ENCODE data around the gene PEPD. TPM values are rescaled to one million over a fixed set of nuclear protein-coding genes. Genes with fewer than 3 reads are reported as not detected.

The PEPD gene
- total RNA-seq, 1 donor from 2014 or later = 24.0 TPM

GRCh38 chr19:33527125-33527524 is 5.5 kb upstream of the PEPD start:
- no peak overlapping the region for H3K4me3 ChIP-seq (ENCODE audit: low read length in 3 of 3)
- H3K4me1 ChIP-seq (ENCODE audit: control insufficient read depth in 3 of 3, insufficient read depth in 3 of 3, low read length in 3 of 3) = peaks cover 3 to 6% (median 4%) of the 10 kb centered on the region in 3 donors
- H3K36me3 ChIP-seq (ENCODE audit: control insufficient read depth in 3 of 3, insufficient read depth in 3 of 3, low read length in 3 of 3) = no peaks in the 10 kb centered on the region
- H3K9me3 ChIP-seq (ENCODE audit: control insufficient read depth in 3 of 3, low read length in 3 of 3) = no peaks in the 10 kb centered on the region
- H3K27ac ChIP-seq (ENCODE audit: low read depth, low read length) = no peak overlapping the region
- H3K9ac ChIP-seq (ENCODE audit: low read depth in 1 of 3, low read length in 3 of 3) = no peak overlapping the region
- H3K27me3 ChIP-seq (ENCODE audit: control insufficient read depth in 3 of 3, insufficient read depth in 3 of 3, low read length in 3 of 3) = peaks cover 15 to 27% (median 24%) of the 10 kb centered on the region in 3 donors

GRCh38 chr19:33524024-33524664 is 2.6 kb upstream of the PEPD start:
- no peaks in the 10 kb centered on the region for H3K9me3 ChIP-seq (ENCODE audit: control insufficient read depth in 3 of 3, low read length in 3 of 3)
- H3K4me3 ChIP-seq (ENCODE audit: low read length in 3 of 3) = no peak overlapping the region
- peaks cover 14 to 16% (median 15%) of the 10 kb centered on the region in 3 donors for H3K27me3 ChIP-seq (ENCODE audit: control insufficient read depth in 3 of 3, insufficient read depth in 3 of 3, low read length in 3 of 3)
- H3K4me1 ChIP-seq (ENCODE audit: control insufficient read depth in 3 of 3, insufficient read depth in 3 of 3, low read length in 3 of 3) = peaks cover 16 to 24% (median 18%) of the 10 kb centered on the region in 3 donors
- peaks cover 0 to 2% (median 0%) of the 10 kb centered on the region in 3 donors for H3K36me3 ChIP-seq (ENCODE audit: control insufficient read depth in 3 of 3, insufficient read depth in 3 of 3, low read length in 3 of 3)
- H3K27ac ChIP-seq (ENCODE audit: low read depth, low read length) = no peak overlapping the region
- no peak overlapping the region for H3K9ac ChIP-seq (ENCODE audit: low read depth in 1 of 3, low read length in 3 of 3)

- peaks cover 16 to 24% (median 18%) of the 10 kb centered on the region in 3 donors for H3K4me1 ChIP-seq (ENCODE audit: control insufficient read depth in 3 of 3, insufficient read depth in 3 of 3, low read length in 3 of 3)
- H3K27ac ChIP-seq (ENCODE audit: low read depth, low read length) = no peak overlapping the region
- H3K4me3 ChIP-seq (ENCODE audit: low read length in 3 of 3) = no peak overlapping the region
- no peak overlapping the region for H3K9ac ChIP-seq (ENCODE audit: low read depth in 1 of 3, low read length in 3 of 3)
- peaks cover 0 to 2% (median 0%) of the 10 kb centered on the region in 3 donors for H3K36me3 ChIP-seq (ENCODE audit: control insufficient read depth in 3 of 3, insufficient read depth in 3 of 3, low read length in 3 of 3)
- peaks cover 5 to 9% (median 6%) of the 10 kb centered on the region in 3 donors for H3K27me3 ChIP-seq (ENCODE audit: control insufficient read depth in 3 of 3, insufficient read depth in 3 of 3, low read length in 3 of 3)
- H3K9me3 ChIP-seq (ENCODE audit: control insufficient read depth in 3 of 3, low read length in 3 of 3) = no peaks in the 10 kb centered on the region
These were observed 1.6 kb upstream of the PEPD start for GRCh38 chr19:33523167-33523566.

- peaks cover 0 to 2% (median 0%) of the 10 kb centered on the region in 3 donors for H3K36me3 ChIP-seq (ENCODE audit: control insufficient read depth in 3 of 3, insufficient read depth in 3 of 3, low read length in 3 of 3)
- H3K4me1 ChIP-seq (ENCODE audit: control insufficient read depth in 3 of 3, insufficient read depth in 3 of 3, low read length in 3 of 3) = peaks cover 16 to 24% (median 18%) of the 10 kb centered on the region in 3 donors
- H3K9ac ChIP-seq (ENCODE audit: low read depth in 1 of 3, low read length in 3 of 3) = peak overlapping the region; percentile 57 to 81 (median 69)
- peak overlapping the region; percentile 84 to 93 (median 86) for H3K4me3 ChIP-seq (ENCODE audit: low read length in 3 of 3)
- H3K27ac ChIP-seq (ENCODE audit: low read depth, low read length) = no peak overlapping the region
- H3K27me3 ChIP-seq (ENCODE audit: control insufficient read depth in 3 of 3, insufficient read depth in 3 of 3, low read length in 3 of 3) = peaks cover 0 to 6% (median 2%) of the 10 kb centered on the region in 3 donors
- no peaks in the 10 kb centered on the region for H3K9me3 ChIP-seq (ENCODE audit: control insufficient read depth in 3 of 3, low read length in 3 of 3)
These were observed 726 bp upstream of the PEPD start for GRCh38 chr19:33522371-33522662.

- H3K4me3 ChIP-seq (ENCODE audit: low read length in 3 of 3) = peak overlapping the region; percentile 85 to 93 (median 86)
- H3K9ac ChIP-seq (ENCODE audit: low read depth in 1 of 3, low read length in 3 of 3) = peak overlapping the region; percentile 73 to 85 (median 81)
- H3K27me3 ChIP-seq (ENCODE audit: control insufficient read depth in 3 of 3, insufficient read depth in 3 of 3, low read length in 3 of 3) = no peaks in the 10 kb centered on the region
- peaks cover 16 to 24% (median 18%) of the 10 kb centered on the region in 3 donors for H3K4me1 ChIP-seq (ENCODE audit: control insufficient read depth in 3 of 3, insufficient read depth in 3 of 3, low read length in 3 of 3)
- H3K36me3 ChIP-seq (ENCODE audit: control insufficient read depth in 3 of 3, insufficient read depth in 3 of 3, low read length in 3 of 3) = peaks cover 0 to 2% (median 0%) of the 10 kb centered on the region in 3 donors
- peak overlapping the region; percentile 63 for H3K27ac ChIP-seq (ENCODE audit: low read depth, low read length)
- H3K9me3 ChIP-seq (ENCODE audit: control insufficient read depth in 3 of 3, low read length in 3 of 3) = no peaks in the 10 kb centered on the region
These were observed 629 bp downstream of the PEPD start for GRCh38 chr19:33520844-33521479.

GRCh38 chr19:33520048-33520643 is 1.4 kb downstream of the PEPD start:
- H3K4me1 ChIP-seq (ENCODE audit: control insufficient read depth in 3 of 3, insufficient read depth in 3 of 3, low read length in 3 of 3) = peaks cover 19 to 30% (median 20%) of the 10 kb centered on the region in 3 donors
- H3K36me3 ChIP-seq (ENCODE audit: control insufficient read depth in 3 of 3, insufficient read depth in 3 of 3, low read length in 3 of 3) = peaks cover 0 to 2% (median 0%) of the 10 kb centered on the region in 3 donors
- H3K27me3 ChIP-seq (ENCODE audit: control insufficient read depth in 3 of 3, insufficient read depth in 3 of 3, low read length in 3 of 3) = no peaks in the 10 kb centered on the region
- H3K27ac ChIP-seq (ENCODE audit: low read depth, low read length) = no peak overlapping the region
- H3K9me3 ChIP-seq (ENCODE audit: control insufficient read depth in 3 of 3, low read length in 3 of 3) = no peaks in the 10 kb centered on the region
- H3K9ac ChIP-seq (ENCODE audit: low read depth in 1 of 3, low read length in 3 of 3) = no peak overlapping the region
- no peak overlapping the region for H3K4me3 ChIP-seq (ENCODE audit: low read length in 3 of 3)

- H3K27ac ChIP-seq (ENCODE audit: low read depth, low read length) = no peak overlapping the region
- H3K36me3 ChIP-seq (ENCODE audit: control insufficient read depth in 3 of 3, insufficient read depth in 3 of 3, low read length in 3 of 3) = peaks cover 0 to 2% (median 0%) of the 10 kb centered on the region in 3 donors
- peaks cover 19 to 33% (median 20%) of the 10 kb centered on the region in 3 donors for H3K4me1 ChIP-seq (ENCODE audit: control insufficient read depth in 3 of 3, insufficient read depth in 3 of 3, low read length in 3 of 3)
- H3K9me3 ChIP-seq (ENCODE audit: control insufficient read depth in 3 of 3, low read length in 3 of 3) = no peaks in the 10 kb centered on the region
- H3K27me3 ChIP-seq (ENCODE audit: control insufficient read depth in 3 of 3, insufficient read depth in 3 of 3, low read length in 3 of 3) = no peaks in the 10 kb centered on the region
- H3K4me3 ChIP-seq (ENCODE audit: low read length in 3 of 3) = no peak overlapping the region
- no peak overlapping the region for H3K9ac ChIP-seq (ENCODE audit: low read depth in 1 of 3, low read length in 3 of 3)
These were observed 2.2 kb downstream of the PEPD start for GRCh38 chr19:33519416-33519815.

- peaks cover 0 to 2% (median 0%) of the 10 kb centered on the region in 3 donors for H3K36me3 ChIP-seq (ENCODE audit: control insufficient read depth in 3 of 3, insufficient read depth in 3 of 3, low read length in 3 of 3)
- H3K4me3 ChIP-seq (ENCODE audit: low read length in 3 of 3) = no peak overlapping the region
- H3K4me1 ChIP-seq (ENCODE audit: control insufficient read depth in 3 of 3, insufficient read depth in 3 of 3, low read length in 3 of 3) = peaks cover 19 to 33% (median 20%) of the 10 kb centered on the region in 3 donors
- H3K27ac ChIP-seq (ENCODE audit: low read depth, low read length) = no peak overlapping the region
- H3K27me3 ChIP-seq (ENCODE audit: control insufficient read depth in 3 of 3, insufficient read depth in 3 of 3, low read length in 3 of 3) = no peaks in the 10 kb centered on the region
- no peak overlapping the region for H3K9ac ChIP-seq (ENCODE audit: low read depth in 1 of 3, low read length in 3 of 3)
- H3K9me3 ChIP-seq (ENCODE audit: control insufficient read depth in 3 of 3, low read length in 3 of 3) = no peaks in the 10 kb centered on the region
These were observed 3.0 kb downstream of the PEPD start for GRCh38 chr19:33518541-33518940.

GRCh38 chr19:33517922-33518321 is 3.7 kb downstream of the PEPD start:
- Histone ChIP-seq H3K27me3 (ENCODE audit: control insufficient read depth in 3 of 3, insufficient read depth in 3 of 3, low read length in 3 of 3) (no peaks in the 10 kb centered on the region), H3K4me3 (ENCODE audit: low read length in 3 of 3) (no peak overlapping the region), H3K36me3 (ENCODE audit: control insufficient read depth in 3 of 3, insufficient read depth in 3 of 3, low read length in 3 of 3) (peaks cover 0 to 2% (median 0%) of the 10 kb centered on the region in 3 donors), H3K9ac (ENCODE audit: low read depth in 1 of 3, low read length in 3 of 3) (no peak overlapping the region), H3K27ac (ENCODE audit: low read depth, low read length) (no peak overlapping the region), H3K4me1 (ENCODE audit: control insufficient read depth in 3 of 3, insufficient read depth in 3 of 3, low read length in 3 of 3) (peaks cover 19 to 33% (median 20%) of the 10 kb centered on the region in 3 donors), H3K9me3 (ENCODE audit: control insufficient read depth in 3 of 3, low read length in 3 of 3) (no peaks in the 10 kb centered on the region)

- H3K27me3 ChIP-seq (ENCODE audit: control insufficient read depth in 3 of 3, insufficient read depth in 3 of 3, low read length in 3 of 3) = no peaks in the 10 kb centered on the region
- H3K36me3 ChIP-seq (ENCODE audit: control insufficient read depth in 3 of 3, insufficient read depth in 3 of 3, low read length in 3 of 3) = peaks cover 2 to 9% (median 2%) of the 10 kb centered on the region in 3 donors
- no peak overlapping the region for H3K4me3 ChIP-seq (ENCODE audit: low read length in 3 of 3)
- no peak overlapping the region for H3K9ac ChIP-seq (ENCODE audit: low read depth in 1 of 3, low read length in 3 of 3)
- peaks cover 9 to 19% (median 9%) of the 10 kb centered on the region in 3 donors for H3K4me1 ChIP-seq (ENCODE audit: control insufficient read depth in 3 of 3, insufficient read depth in 3 of 3, low read length in 3 of 3)
- no peaks in the 10 kb centered on the region for H3K9me3 ChIP-seq (ENCODE audit: control insufficient read depth in 3 of 3, low read length in 3 of 3)
- no peak overlapping the region for H3K27ac ChIP-seq (ENCODE audit: low read depth, low read length)
These were observed 5.7 kb downstream of the PEPD start for GRCh38 chr19:33515921-33516320.
